ENCODE data around the gene PRR19.
"Not testable (repeated sequence)": the region's sequence is repeated elsewhere in the genome, so short reads cannot be mapped to it uniquely, and the experiment has no call there.

The PRR19 gene, protein sequence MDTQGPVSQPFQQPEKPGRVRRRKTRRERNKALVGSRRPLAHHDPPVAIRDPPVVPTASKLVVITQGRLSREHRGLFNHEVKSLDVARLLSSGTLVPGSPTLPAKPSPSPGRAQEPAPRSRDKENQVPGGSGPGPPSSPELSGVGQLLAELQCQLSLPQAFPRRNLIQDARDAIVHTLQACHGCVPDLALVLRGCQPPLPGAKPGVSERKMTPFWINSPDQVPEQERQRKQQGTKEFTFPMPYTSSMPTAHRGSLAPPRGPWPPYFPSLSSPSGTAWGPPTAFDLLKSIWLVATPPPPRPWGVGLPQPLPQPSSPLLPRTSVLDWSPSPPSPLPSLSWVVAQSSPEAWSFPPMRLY

DNA sequence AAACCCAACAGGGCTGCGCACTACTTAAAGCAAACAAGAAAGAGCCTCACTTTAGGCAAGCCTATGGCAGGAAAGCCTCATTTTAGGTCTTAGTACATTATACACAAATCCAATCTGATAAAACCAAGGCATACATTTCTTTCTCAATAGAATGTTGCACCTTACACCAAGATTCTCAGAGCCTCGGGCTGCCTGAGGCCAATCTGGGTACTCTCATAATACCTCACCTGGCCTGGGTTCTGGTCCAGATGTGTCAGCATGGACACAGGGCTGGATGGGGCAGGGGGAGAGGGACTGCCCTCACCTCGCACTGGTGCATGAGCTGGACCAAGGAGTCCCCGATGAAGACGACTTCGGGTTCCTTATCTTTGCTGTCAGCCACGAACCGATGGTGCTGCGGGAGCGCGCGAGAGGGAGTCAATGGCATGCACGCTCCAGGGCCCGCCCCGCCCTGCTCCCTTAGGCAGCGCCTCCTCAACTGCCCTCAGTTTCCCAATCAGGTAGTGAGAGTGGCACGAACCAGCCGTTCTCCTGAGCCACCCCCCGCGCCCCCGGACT, at the start of gene PRR19:
PRR19 (plus strand) TSS at position 487 of the 558 bp plus-strand sequence. CDS start 7,453 bp downstream, outside the sequence.
- DNase-seq: no peak

GRCh38 chr19:42252365-42253244, 49.3 kb upstream of the PRR19 start:
- DNase-seq: no peak

GRCh38 chr19:42253245-42254088, 48.5 kb upstream of the PRR19 start:
- DNase-seq: peak; percentile 53

GRCh38 chr19:42254089-42254849, 47.7 kb upstream of the PRR19 start:
- peak; percentile 74 for DNase-seq

GRCh38 chr19:42254850-42255765, 46.8 kb upstream of the PRR19 start, which contains the start of gene ERF:
ERF (minus strand) TSS chr19:42255128; CDS start chr19:42254999, 129 bp downstream.
- DNase-seq: peak; percentile 94

GRCh38 chr19:42255766-42256745, 45.9 kb upstream of the PRR19 start:
- no peak for DNase-seq

DNA sequence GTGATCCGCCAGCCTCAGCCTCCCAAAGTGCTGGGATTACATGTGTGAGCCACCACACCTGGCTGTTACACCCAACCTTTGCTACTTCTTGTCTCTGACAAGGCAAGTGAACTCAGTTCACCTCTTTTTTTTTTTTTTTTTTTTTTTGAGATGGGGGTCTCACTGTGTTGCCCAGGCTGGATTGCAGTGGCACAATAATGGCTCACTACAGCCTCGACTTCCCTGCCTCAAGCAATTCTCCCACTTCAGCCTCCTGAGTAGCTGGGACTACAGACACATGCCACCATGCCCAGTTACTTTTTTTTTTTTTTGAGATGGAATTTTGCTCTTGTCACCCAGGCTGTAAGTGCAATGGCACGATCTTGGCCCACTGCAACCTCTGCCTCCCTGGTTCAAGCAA, 44.1 kb upstream of the PRR19 start:
- not testable (repeated sequence) for DNase-seq

- no peak for DNase-seq
Measured at GRCh38 chr19:42261763-42262162, 40.2 kb upstream of the PRR19 start.

GRCh38 chr19:42266105-42266504, 35.8 kb upstream of the PRR19 start:
- not testable (repeated sequence) for DNase-seq

- not testable (repeated sequence) for DNase-seq
Measured at GRCh38 chr19:42266928-42267603, 34.9 kb upstream of the PRR19 start.

DNA sequence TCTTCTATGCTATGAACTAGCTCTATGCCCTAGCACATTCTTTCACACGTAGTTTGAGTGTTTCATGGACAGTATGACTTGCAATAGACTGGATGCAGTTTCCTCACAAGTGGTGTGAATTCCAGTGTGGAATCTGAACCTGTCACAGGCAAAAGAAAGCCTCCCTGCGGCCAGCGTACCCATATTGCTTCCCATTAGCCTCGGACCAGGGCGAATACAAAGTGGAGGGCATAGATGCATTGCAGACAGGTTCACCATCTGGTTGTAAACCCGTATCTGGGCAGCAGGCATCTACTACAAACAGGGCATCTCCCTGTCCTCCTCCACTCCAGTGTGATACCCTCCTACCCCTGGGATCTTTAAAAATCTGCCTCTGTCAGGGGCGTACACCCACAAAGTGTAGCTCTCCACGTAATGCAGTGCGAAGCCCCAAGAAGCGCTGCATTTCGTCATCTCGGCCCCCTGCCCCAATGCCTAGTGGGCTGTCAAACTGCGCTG, 34.2 kb upstream of the PRR19 start:
- DNase-seq: no peak

DNA sequence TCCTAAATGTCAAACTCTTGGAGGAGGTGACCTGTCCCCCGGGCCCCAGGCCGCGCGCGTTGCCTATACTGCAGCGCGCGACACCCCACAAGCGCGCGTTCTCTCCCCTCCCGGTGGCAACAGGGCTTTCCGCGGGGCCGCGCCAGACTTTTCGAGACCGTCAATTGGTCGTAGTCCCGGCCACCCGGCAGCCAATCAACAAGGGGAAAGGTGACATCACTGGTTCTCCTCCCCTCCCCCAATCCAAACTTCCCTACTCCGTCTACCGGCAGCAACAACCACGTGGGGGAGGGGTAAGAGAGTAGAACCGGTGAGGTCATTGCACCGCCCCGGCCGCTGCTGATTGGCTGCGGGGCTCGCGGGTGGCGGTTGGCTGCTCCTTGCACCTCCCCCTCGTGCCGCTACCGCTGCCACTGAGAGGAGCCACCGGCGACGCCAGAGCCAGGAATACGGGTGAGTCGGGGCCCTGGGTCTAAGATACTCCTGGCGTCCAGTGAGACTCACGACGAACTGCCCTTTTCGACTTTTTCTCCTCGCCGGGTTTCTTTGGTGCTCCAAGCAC, 33.7 kb upstream of the PRR19 start:
- peak; percentile 100 for DNase-seq

DNA sequence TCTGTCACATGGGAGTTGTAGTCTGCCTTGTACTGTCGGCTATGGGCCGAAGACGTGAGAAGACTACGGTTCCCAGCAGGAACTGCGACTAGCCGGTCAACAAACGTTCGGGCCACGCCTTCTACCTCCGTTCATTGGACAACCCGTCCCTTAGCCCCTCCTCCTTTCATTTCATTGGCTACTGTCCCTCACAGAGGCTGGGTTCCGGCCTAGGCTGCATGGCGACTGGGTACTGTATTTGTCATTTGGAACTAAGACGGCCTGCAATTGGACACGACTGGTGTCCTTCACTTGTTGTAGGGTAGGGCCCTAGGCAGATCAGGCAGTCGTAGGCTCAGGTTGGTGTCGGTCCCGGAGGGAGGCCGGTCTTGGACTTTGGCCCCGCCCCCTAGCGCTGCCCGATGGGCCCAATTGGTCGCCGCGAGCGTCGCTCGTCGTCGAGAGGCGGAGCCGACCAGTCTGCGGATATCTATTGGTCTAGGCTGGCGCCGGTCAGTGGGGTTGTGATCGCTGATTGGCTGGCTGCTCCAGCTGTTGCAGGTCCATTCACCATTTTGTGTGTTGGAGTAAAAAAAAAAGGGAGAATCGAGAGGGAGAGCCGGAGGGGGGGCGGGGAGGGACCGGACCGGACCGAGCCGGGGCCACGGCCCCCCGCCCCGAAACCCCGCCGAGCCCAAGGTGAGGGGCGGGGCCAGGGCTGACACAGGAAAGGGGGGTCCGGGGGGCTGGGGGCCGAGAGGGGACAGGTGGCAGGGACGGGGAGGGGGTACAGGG, 33.0 kb upstream of the PRR19 start, which contains the start of gene CIC:
CIC (plus strand) TSS at position 549 of the 774 bp plus-strand sequence. CDS start 2,532 bp downstream, outside the sequence.
- DNase-seq: peak; percentile 100

DNA sequence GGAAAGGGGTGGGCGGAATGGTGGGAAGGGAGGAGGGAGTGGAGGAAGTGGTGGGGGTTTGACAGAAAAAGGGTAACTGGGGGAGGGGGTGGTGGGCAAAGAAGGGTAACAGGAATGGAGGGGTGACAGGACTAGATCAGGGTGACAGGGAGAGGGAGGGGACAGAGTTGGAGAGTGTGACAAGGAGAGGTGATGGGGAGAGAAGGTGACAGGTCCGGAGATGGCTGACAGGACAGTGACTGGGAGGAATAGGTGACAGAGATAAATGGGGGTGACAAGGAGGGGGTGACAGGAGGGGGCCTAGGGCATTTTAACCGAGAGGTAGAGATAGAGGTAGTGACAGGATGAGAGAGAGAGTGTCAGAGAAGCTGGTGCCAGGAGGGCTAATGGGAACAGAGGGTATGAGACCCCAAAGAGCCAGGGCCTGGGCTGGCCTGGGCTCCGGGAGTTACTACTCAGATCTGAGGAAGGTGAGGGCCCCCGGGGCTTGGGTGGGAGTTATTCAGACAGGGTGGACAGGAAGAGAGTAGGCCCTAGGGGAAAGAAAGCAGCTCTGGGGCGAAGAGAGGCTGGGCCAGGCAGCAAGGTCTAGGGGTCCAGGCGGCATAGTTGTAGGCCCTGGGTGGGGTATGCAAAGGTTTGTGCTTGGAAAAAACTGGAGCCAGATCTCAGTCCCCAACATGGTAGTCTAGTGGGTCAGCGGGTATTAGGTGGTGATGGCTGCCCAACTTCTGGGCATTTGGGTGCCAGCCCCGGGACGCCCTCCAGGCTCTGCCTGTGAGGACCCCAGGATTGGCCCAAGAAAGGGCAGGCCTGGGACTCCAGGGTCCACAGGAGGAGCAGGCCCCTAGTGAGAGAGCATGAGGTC, 32.2 kb upstream of the PRR19 start:
- DNase-seq: no peak

DNA sequence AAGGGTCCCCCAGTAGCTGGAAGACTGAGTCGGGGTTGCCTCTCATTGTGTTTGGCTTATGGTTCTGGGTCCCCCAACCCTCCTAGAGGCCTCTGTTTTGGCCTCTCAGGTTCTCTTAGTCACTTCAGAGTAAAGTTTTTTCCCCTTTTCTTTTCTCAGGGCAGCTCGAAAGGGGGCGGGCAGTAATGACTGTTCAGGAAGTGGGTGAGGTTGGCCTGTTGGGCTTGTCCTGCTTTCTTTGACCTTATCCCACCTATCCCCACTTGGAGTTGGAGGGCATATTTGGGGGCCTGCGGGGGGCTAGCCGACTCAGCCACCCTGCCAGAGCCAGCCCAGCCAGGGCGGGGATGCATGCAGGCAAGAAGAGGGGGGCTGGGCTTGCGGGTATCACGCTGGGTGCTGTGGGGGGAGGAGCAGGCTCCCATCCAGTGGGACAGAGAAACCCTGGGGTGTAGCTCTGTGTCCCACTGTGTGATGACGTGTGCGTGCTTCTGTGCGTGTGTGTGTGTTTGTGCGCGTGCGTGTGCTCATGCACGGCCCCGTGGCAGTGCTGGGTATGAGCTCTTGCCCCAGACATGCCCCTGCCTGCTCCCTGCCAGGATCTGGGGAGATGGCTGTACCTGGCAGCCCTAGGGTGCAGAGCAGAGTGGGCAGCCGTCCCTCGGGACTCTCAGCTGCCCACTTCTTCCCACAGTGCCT, 31.4 kb upstream of the PRR19 start:
- peak; percentile 86 for DNase-seq
